ENCODE results near the gene SATB1. TPM values are rescaled to one million over a fixed set of nuclear protein-coding genes. Genes with fewer than 3 reads are reported as not detected.

The SATB1 gene
- total RNA-seq, 2 donors from 2014 or later, result 36.1 to 50.8 TPM

GRCh38 chr3:18379647-18380046 lies 45.5 kb downstream of the SATB1 start:
- no peak for TF ChIP-seq POLR2A (IDR thresholded peaks at IDR 0.05)
- no peak for TF ChIP-seq CTCF (IDR thresholded peaks at IDR 0.05)
- ATAC-seq, result no peak
- intact Hi-C loops (cut with DNase I), result no loop called here
- 94 to 97% methylated on average over 2 of the region's 2 CpGs for WGBS, 2 donors
- Histone ChIP-seq H3K27ac (no peak overlapping the region), H3K4me1 (no peaks in the 10 kb centered on the region), H3K4me3 (no peak overlapping the region), H3K36me3 (replicated peaks in 1 of 2; ENCODE audit: insufficient read depth in 1 of 2, low read depth in 2 of 2) (peaks cover 4 to 7% of the 10 kb centered on the region in 2 donors), H3K27me3 (no peaks in the 10 kb centered on the region), H3K9me3 (no peaks in the 10 kb centered on the region)
- no peak for DNase-seq

GRCh38 chr3:18378218-18378617 lies 46.9 kb downstream of the SATB1 start:
- H3K27ac ChIP-seq, result no peak overlapping the region
- intact Hi-C loops (cut with DNase I), result no loop called here
- H3K4me3 ChIP-seq, result no peak overlapping the region
- WGBS, 2 donors, result 63 to 77% methylated on average over 2 of the region's 2 CpGs
- ATAC-seq (no peak), DNase-seq (no peak)
- H3K27me3 ChIP-seq, result no peaks in the 10 kb centered on the region
- no peaks in the 10 kb centered on the region for H3K9me3 ChIP-seq
- TF ChIP-seq CTCF (IDR thresholded peaks at IDR 0.05) (no peak), POLR2A (IDR thresholded peaks at IDR 0.05) (no peak)
- H3K36me3 ChIP-seq (replicated peaks in 1 of 2; ENCODE audit: insufficient read depth in 1 of 2, low read depth in 2 of 2), result peaks cover 4 to 7% of the 10 kb centered on the region in 2 donors
- H3K4me1 ChIP-seq, result no peaks in the 10 kb centered on the region

- intact Hi-C loops (cut with DNase I), result no loop called here
- no peaks in the 10 kb centered on the region for H3K27me3 ChIP-seq
- no peak for DNase-seq
- ATAC-seq, result no peak
- no peak for TF ChIP-seq POLR2A (IDR thresholded peaks at IDR 0.05)
- no peak for TF ChIP-seq CTCF (IDR thresholded peaks at IDR 0.05)
- no peaks in the 10 kb centered on the region for H3K9me3 ChIP-seq
- WGBS, 2 donors, result 95 to 98% methylated on average over 3 of the region's 3 CpGs
- no peak overlapping the region for H3K27ac ChIP-seq
- H3K4me1 ChIP-seq, result no peaks in the 10 kb centered on the region
- no peak overlapping the region for H3K4me3 ChIP-seq
- peaks cover 4 to 7% of the 10 kb centered on the region in 2 donors for H3K36me3 ChIP-seq (replicated peaks in 1 of 2; ENCODE audit: insufficient read depth in 1 of 2, low read depth in 2 of 2)
Measured at GRCh38 chr3:18376682-18377081, 48.5 kb downstream of the SATB1 start.

- TF ChIP-seq CTCF (IDR thresholded peaks at IDR 0.05), result no peak
- TF ChIP-seq POLR2A (IDR thresholded peaks at IDR 0.05), result no peak
- Histone ChIP-seq H3K27ac (no peak overlapping the region), H3K9me3 (no peaks in the 10 kb centered on the region), H3K36me3 (replicated peaks in 1 of 2; ENCODE audit: insufficient read depth in 1 of 2, low read depth in 2 of 2) (peaks cover 4 to 5% of the 10 kb centered on the region in 2 donors), H3K4me3 (no peak overlapping the region), H3K27me3 (no peaks in the 10 kb centered on the region), H3K4me1 (peaks cover 15% of the 10 kb centered on the region)
- intact Hi-C loops (cut with DNase I), result no loop called here
- no peak for ATAC-seq
- WGBS, 2 donors, result 74 to 82% methylated on average over 4 of the region's 4 CpGs
- no peak for DNase-seq
Measured at GRCh38 chr3:18372786-18373405, 52.2 kb downstream of the SATB1 start.

- TF ChIP-seq POLR2A (IDR thresholded peaks at IDR 0.05) (no peak), CTCF (IDR thresholded peaks at IDR 0.05) (no peak)
- ATAC-seq, result no peak
- WGBS, 2 donors, result 89 to 94% methylated on average over 7 of the region's 7 CpGs
Measured at GRCh38 chr3:18370672-18371071, 54.5 kb downstream of the SATB1 start.

More at GRCh38 chr3:18370672-18371071, 54.5 kb downstream of the SATB1 start:
- no peaks in the 10 kb centered on the region for H3K9me3 ChIP-seq
- H3K36me3 ChIP-seq (replicated peaks in 1 of 2; ENCODE audit: insufficient read depth in 1 of 2, low read depth in 2 of 2), result peaks cover 0 to 2% of the 10 kb centered on the region in 2 donors
- DNase-seq, result no peak
- intact Hi-C loops (cut with DNase I), result no loop called here
- peaks cover 15% of the 10 kb centered on the region for H3K4me1 ChIP-seq
- no peaks in the 10 kb centered on the region for H3K27me3 ChIP-seq
- H3K4me3 ChIP-seq, result no peak overlapping the region
- H3K27ac ChIP-seq, result no peak overlapping the region

All from body of pancreas (tissue), 4 donors.